ENCODE data around the gene OSBPL2.

- TF ChIP-seq MAZ (CRISPR knock-in tag; conservative IDR thresholded peaks at IDR 0.05 in 1 of 2, IDR thresholded peaks at IDR 0.05 in 1 of 2), result no peak
- TF ChIP-seq POLR2AphosphoS5 (IDR thresholded peaks at IDR 0.05; ENCODE audit: control insufficient read depth, insufficient read depth, low read depth, low read length), result no peak
- no peak for TF ChIP-seq TRIM28 (IDR thresholded peaks at IDR 0.05)
- no peak for TF ChIP-seq PHTF2 (CRISPR knock-in tag; IDR thresholded peaks at IDR 0.05)
- TF ChIP-seq, protein P1, sequence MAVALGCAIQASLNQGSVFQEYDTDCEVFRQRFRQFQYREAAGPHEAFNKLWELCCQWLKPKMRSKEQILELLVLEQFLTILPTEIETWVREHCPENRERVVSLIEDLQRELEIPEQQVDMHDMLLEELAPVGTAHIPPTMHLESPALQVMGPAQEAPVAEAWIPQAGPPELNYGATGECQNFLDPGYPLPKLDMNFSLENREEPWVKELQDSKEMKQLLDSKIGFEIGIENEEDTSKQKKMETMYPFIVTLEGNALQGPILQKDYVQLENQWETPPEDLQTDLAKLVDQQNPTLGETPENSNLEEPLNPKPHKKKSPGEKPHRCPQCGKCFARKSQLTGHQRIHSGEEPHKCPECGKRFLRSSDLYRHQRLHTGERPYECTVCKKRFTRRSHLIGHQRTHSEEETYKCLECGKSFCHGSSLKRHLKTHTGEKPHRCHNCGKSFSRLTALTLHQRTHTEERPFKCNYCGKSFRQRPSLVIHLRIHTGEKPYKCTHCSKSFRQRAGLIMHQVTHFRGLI (CRISPR knock-in tag; IDR thresholded peaks at IDR 0.05), result no peak
- no peak for TF ChIP-seq NR2C2 (CRISPR knock-in tag; IDR thresholded peaks at IDR 0.05)
- TF ChIP-seq NR2C2 (tag; IDR thresholded peaks at IDR 0.05), result no peak
- TF ChIP-seq, protein P2, sequence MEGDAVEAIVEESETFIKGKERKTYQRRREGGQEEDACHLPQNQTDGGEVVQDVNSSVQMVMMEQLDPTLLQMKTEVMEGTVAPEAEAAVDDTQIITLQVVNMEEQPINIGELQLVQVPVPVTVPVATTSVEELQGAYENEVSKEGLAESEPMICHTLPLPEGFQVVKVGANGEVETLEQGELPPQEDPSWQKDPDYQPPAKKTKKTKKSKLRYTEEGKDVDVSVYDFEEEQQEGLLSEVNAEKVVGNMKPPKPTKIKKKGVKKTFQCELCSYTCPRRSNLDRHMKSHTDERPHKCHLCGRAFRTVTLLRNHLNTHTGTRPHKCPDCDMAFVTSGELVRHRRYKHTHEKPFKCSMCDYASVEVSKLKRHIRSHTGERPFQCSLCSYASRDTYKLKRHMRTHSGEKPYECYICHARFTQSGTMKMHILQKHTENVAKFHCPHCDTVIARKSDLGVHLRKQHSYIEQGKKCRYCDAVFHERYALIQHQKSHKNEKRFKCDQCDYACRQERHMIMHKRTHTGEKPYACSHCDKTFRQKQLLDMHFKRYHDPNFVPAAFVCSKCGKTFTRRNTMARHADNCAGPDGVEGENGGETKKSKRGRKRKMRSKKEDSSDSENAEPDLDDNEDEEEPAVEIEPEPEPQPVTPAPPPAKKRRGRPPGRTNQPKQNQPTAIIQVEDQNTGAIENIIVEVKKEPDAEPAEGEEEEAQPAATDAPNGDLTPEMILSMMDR (IDR thresholded peaks at IDR 0.05 in 2 of 3, conservative IDR thresholded peaks at IDR 0.05 in 1 of 3; ENCODE audit: insufficient read depth in 2 of 3, low read depth in 1 of 3, low read length in 3 of 3), result no peak
- no peak for TF ChIP-seq NFIX (CRISPR knock-in tag; IDR thresholded peaks at IDR 0.05; ENCODE audit: low read depth)
- TF ChIP-seq, protein P3, sequence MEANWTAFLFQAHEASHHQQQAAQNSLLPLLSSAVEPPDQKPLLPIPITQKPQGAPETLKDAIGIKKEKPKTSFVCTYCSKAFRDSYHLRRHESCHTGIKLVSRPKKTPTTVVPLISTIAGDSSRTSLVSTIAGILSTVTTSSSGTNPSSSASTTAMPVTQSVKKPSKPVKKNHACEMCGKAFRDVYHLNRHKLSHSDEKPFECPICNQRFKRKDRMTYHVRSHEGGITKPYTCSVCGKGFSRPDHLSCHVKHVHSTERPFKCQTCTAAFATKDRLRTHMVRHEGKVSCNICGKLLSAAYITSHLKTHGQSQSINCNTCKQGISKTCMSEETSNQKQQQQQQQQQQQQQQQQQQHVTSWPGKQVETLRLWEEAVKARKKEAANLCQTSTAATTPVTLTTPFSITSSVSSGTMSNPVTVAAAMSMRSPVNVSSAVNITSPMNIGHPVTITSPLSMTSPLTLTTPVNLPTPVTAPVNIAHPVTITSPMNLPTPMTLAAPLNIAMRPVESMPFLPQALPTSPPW (CRISPR knock-in tag; IDR thresholded peaks at IDR 0.05), result no peak
Measured at GRCh38 chr20:62215991-62216635, 22.2 kb upstream of the OSBPL2 start.

All from K562 (cell line).